HG03520 (cell line): ENCODE measurements around the gene RPL32.
A peak's percentile ranks its signal among the peaks of the same experiment; 100 is the strongest.
"Not testable (repeated sequence)": the region's sequence is repeated elsewhere in the genome, so short reads cannot be mapped to it uniquely, and the experiment has no call there.

Experiments
- ATAC-seq: cut with Tn5 transposase; IDR thresholded peaks from one replicate; pipeline ENCODE4 v1.9.1; 2021; ENCODE audit warnings: mild to moderate bottlenecking, moderate library complexity; ENCODE audit not compliant: unreplicated experiment

RPL32 gene

GRCh38 chr3:12841149-12841969 lies at the start of gene RPL32:
RPL32 (minus strand) TSS chr3:12841565; CDS start chr3:12840237, 1,328 bp downstream.
- peak; percentile 76 for ATAC-seq

GRCh38 chr3:12890610-12891390 lies 49.4 kb upstream of the RPL32 start:
- no peak for ATAC-seq

- ATAC-seq: no peak
These were observed 45.4 kb upstream of the RPL32 start for GRCh38 chr3:12886736-12887135.

GRCh38 chr3:12886106-12886679 lies 44.8 kb upstream of the RPL32 start:
- no peak for ATAC-seq

- no peak for ATAC-seq
These were observed 44.2 kb upstream of the RPL32 start for GRCh38 chr3:12885583-12885930.

- no peak for ATAC-seq
These were observed 43.6 kb upstream of the RPL32 start for GRCh38 chr3:12884790-12885582.

GRCh38 chr3:12884186-12884680 lies 42.9 kb upstream of the RPL32 start:
- no peak for ATAC-seq

GRCh38 chr3:12882336-12883310 lies 41.3 kb upstream of the RPL32 start:
- no peak for ATAC-seq

- ATAC-seq: not testable (repeated sequence)
These were observed 40.5 kb upstream of the RPL32 start for GRCh38 chr3:12881858-12882257.

- ATAC-seq: no peak
These were observed 37.9 kb upstream of the RPL32 start for GRCh38 chr3:12879191-12879815.

GRCh38 chr3:12878758-12879157 lies 37.4 kb upstream of the RPL32 start:
- not testable (repeated sequence) for ATAC-seq

GRCh38 chr3:12878141-12878574 lies 36.8 kb upstream of the RPL32 start:
- no peak for ATAC-seq

GRCh38 chr3:12877040-12877439 lies 35.7 kb upstream of the RPL32 start:
- no peak for ATAC-seq

GRCh38 chr3:12875857-12876836 lies 34.8 kb upstream of the RPL32 start:
- ATAC-seq: no peak

GRCh38 chr3:12871404-12871983 lies 30.1 kb upstream of the RPL32 start:
- no peak for ATAC-seq

GRCh38 chr3:12870942-12871341 lies 29.6 kb upstream of the RPL32 start:
- ATAC-seq: no peak

GRCh38 chr3:12869035-12869621 lies 27.8 kb upstream of the RPL32 start:
- ATAC-seq: no peak
